ENCODE data around the gene PHLDB1. TPM values are rescaled to one million over a fixed set of nuclear protein-coding genes. Genes with fewer than 3 reads are reported as not detected.
"Not testable (repeated sequence)": the region's sequence is repeated elsewhere in the genome, so short reads cannot be mapped to it uniquely, and the experiment has no call there.

Gene PHLDB1
- total RNA-seq, result 160 and 165 TPM in 2 replicates
- long read RNA-seq, full-length matches to known transcripts, result 3 of 18 reads
- long read RNA-seq, partial matches to known transcripts, result 11 of 18 reads
- long read RNA-seq, other reads (novel, unspliced or antisense), result 4 of 18 reads

DNA sequence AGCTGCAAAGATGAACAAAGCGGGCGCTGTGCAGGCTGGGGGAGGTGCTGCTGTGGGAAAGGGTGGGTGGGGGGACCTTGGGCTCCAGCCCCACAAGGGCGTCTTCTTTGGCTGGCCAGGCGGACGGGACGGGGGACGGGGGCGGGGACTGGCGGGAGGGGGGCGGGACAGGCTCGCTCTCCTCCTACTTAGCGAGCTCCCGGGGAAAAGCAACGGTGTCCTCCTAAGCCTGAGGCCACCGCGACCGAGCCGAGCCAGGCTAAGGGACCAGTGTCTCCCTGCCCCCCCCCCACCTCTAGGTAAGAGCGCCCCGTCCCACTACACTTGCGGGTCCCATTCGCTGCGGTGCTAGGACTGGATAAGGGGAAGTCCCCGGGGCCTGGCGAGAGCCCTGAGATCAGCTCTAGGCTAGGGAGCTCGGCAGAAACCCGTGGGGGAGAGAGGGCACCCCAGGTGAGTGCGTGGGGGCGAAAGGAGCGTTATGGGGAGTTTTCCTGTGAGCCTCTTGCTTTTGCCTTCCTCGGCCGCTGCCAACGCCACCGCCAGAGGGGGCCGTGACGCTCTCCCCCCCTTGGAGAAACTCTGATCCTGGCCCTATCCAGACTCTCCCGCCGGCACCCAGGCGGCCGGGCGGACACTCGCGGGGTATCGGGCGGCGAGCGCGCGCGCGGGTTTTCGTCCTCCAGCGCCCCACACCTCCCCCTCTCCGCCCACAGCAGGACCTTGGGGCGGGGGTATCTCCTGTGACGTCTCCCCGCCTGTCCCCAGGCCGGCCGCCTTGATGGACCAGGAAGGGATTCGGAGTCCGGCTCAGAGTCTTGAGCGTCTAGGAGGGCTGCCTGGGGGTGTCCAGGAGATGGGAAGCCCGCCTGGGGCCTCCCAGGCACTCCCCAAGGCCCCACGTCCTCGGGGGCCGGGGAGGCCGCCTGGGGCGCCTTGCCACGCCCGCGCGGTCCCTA lies at the start of gene PHLDB1:
Gene PHLDB1 (plus strand): TSS at position 215 of the 959 bp plus-strand sequence. CDS start 6,222 bp downstream, outside the sequence.
- Mint-ChIP-seq H3K9me3 (ENCODE audit: unreplicated experiment) (no peaks in the 10 kb centered on the region), H3K27me3 (ENCODE audit: unreplicated experiment) (no peaks in the 10 kb centered on the region), H3K4me3 (ENCODE audit: unreplicated experiment) (peak within 1 kb of the TSS; percentile 75), H3K4me1 (ENCODE audit: unreplicated experiment) (peaks cover 71% of the 10 kb centered on the region), H3K27ac (ENCODE audit: unreplicated experiment) (peak within 1 kb of the TSS; percentile 92), H3K36me3 (ENCODE audit: unreplicated experiment) (peaks cover 5% of the 10 kb centered on the region)
- DNase-seq (ENCODE audit: extremely low spot score, unreplicated experiment), result peak; percentile 91
- TF ChIP-seq, protein P1, sequence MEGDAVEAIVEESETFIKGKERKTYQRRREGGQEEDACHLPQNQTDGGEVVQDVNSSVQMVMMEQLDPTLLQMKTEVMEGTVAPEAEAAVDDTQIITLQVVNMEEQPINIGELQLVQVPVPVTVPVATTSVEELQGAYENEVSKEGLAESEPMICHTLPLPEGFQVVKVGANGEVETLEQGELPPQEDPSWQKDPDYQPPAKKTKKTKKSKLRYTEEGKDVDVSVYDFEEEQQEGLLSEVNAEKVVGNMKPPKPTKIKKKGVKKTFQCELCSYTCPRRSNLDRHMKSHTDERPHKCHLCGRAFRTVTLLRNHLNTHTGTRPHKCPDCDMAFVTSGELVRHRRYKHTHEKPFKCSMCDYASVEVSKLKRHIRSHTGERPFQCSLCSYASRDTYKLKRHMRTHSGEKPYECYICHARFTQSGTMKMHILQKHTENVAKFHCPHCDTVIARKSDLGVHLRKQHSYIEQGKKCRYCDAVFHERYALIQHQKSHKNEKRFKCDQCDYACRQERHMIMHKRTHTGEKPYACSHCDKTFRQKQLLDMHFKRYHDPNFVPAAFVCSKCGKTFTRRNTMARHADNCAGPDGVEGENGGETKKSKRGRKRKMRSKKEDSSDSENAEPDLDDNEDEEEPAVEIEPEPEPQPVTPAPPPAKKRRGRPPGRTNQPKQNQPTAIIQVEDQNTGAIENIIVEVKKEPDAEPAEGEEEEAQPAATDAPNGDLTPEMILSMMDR (IDR thresholded peaks at IDR 0.05), result peak; percentile 66

DNA sequence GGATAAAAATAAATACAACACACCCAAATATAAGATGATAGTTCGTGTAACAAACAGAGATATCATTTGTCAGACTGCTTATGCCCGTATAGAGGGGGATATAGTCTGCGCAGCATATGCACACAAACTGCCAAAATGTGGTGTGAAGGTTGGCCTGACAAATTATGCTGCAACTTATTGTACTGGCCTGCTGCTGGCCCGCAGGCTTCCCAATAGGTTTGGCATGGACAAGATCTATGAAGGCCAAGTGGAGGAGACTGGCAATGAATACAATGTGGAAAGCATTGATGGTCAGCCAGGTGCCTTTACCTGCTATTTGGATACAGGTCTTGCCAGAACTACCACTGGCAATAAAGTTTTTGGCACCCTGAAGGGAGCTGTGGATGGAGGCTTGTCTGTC lies 46.6 kb upstream of the PHLDB1 start:
- H3K27me3 Mint-ChIP-seq (ENCODE audit: unreplicated experiment), result no peaks in the 10 kb centered on the region
- peaks cover 15% of the 10 kb centered on the region for H3K36me3 Mint-ChIP-seq (ENCODE audit: unreplicated experiment)
- H3K9me3 Mint-ChIP-seq (ENCODE audit: unreplicated experiment), result no peaks in the 10 kb centered on the region
- no peak for DNase-seq (ENCODE audit: extremely low spot score, unreplicated experiment)
- TF ChIP-seq, protein P1 (IDR thresholded peaks at IDR 0.05), result no peak
- H3K4me3 Mint-ChIP-seq (ENCODE audit: unreplicated experiment), result no peak overlapping the region
- peaks cover 15% of the 10 kb centered on the region for H3K4me1 Mint-ChIP-seq (ENCODE audit: unreplicated experiment)
- no peak overlapping the region for H3K27ac Mint-ChIP-seq (ENCODE audit: unreplicated experiment)

DNA sequence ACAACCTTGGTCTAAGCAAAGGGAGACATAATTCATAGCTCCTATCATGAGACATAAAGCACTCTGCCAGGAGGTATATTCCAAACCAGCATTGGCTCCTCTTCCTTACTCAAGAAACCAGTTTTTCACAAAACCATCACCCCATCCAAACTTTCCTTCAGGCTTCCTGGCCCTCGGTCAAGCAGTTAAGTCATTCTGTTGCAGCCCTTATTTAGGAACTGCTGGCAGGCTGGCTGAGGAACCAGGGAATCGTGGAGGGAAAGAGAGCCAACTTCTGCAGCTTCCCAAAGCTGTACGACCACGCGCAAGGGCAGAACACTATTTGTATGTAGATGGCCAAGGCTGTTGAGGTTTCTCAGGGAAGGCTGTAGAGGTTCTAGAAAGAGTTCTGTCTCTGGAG lies 42.4 kb upstream of the PHLDB1 start:
- Mint-ChIP-seq H3K4me1 (ENCODE audit: unreplicated experiment) (peaks cover 15% of the 10 kb centered on the region), H3K4me3 (ENCODE audit: unreplicated experiment) (peak overlapping the region; percentile 62), H3K27me3 (ENCODE audit: unreplicated experiment) (no peaks in the 10 kb centered on the region), H3K27ac (ENCODE audit: unreplicated experiment) (peak overlapping the region; percentile 72), H3K36me3 (ENCODE audit: unreplicated experiment) (no peaks in the 10 kb centered on the region), H3K9me3 (ENCODE audit: unreplicated experiment) (no peaks in the 10 kb centered on the region)
- DNase-seq (ENCODE audit: extremely low spot score, unreplicated experiment), result no peak
- TF ChIP-seq, protein P1 (IDR thresholded peaks at IDR 0.05), result no peak

DNA sequence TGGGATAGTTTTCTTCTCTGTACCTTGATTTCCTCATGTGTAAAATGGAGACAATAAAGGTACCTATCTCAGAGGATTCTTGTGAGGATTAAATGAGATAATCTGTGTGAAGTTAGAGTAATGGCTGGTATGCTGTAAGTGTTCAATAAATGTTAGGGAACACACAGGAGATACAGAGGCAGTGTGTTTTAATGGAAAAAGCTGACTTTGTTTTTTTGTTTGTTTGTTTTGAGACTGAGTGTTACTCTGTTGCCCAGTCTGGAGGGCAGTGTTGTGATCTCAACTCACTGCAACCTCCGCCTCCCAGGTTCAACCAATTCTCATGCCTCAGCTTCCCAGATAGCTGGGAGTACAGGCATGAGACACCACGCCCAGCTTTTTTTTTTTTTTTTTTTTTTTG lies 37.7 kb upstream of the PHLDB1 start:
- TF ChIP-seq, protein P1 (IDR thresholded peaks at IDR 0.05), result no peak
- Mint-ChIP-seq H3K9me3 (ENCODE audit: unreplicated experiment) (no peaks in the 10 kb centered on the region), H3K27me3 (ENCODE audit: unreplicated experiment) (no peaks in the 10 kb centered on the region), H3K36me3 (ENCODE audit: unreplicated experiment) (no peaks in the 10 kb centered on the region), H3K4me3 (ENCODE audit: unreplicated experiment) (no peak overlapping the region), H3K4me1 (ENCODE audit: unreplicated experiment) (peaks cover 34% of the 10 kb centered on the region), H3K27ac (ENCODE audit: unreplicated experiment) (no peak overlapping the region)
- no peak for DNase-seq (ENCODE audit: extremely low spot score, unreplicated experiment)

DNA sequence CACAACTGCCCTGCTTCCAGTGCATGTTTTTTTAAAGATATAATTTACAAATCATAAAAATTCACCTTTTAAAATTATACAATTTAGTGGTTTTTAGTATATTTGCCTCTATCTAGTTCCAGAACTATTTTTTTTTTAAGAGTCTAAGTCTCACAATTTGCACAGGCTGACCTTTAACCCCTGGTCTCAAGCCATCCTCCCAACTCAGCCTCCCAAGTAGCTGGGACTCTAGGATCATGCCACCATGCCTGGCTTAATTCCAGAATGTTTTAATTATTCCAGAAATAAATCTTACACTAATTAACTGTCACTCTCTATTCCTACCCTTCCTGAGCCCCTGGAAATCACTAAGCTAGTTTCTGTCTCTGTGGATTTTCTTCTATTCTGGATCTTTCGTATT lies 36.6 kb upstream of the PHLDB1 start:
- Mint-ChIP-seq H3K4me3 (ENCODE audit: unreplicated experiment) (no peak overlapping the region), H3K9me3 (ENCODE audit: unreplicated experiment) (no peaks in the 10 kb centered on the region), H3K27ac (ENCODE audit: unreplicated experiment) (peak overlapping the region; percentile 50), H3K36me3 (ENCODE audit: unreplicated experiment) (no peaks in the 10 kb centered on the region), H3K27me3 (ENCODE audit: unreplicated experiment) (no peaks in the 10 kb centered on the region), H3K4me1 (ENCODE audit: unreplicated experiment) (peaks cover 36% of the 10 kb centered on the region)
- no peak for DNase-seq (ENCODE audit: extremely low spot score, unreplicated experiment)
- TF ChIP-seq, protein P1 (IDR thresholded peaks at IDR 0.05), result no peak

DNA sequence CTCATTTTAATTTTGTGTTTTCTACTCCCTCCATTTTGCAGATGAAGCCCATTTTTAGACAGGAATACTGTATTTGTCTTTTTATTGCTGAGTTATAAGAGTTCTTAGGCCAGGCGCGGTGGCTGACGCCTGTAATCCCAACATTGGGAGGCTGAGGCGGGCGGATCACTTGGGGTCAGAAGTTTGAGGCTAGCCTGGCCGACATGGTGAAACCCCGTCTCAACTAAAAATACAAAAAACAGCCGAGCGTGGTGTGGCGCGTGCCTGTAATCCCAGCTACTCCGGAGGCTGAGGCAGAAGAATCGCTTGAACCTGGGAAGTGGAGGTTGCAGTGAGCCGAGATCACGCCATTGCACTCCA lies 35.7 kb upstream of the PHLDB1 start:
- H3K9me3 Mint-ChIP-seq (ENCODE audit: unreplicated experiment); H3K36me3 Mint-ChIP-seq (ENCODE audit: unreplicated experiment); DNase-seq (ENCODE audit: extremely low spot score, unreplicated experiment); H3K27me3 Mint-ChIP-seq (ENCODE audit: unreplicated experiment): not testable (repeated sequence)
- H3K27ac Mint-ChIP-seq (ENCODE audit: unreplicated experiment), result peak overlapping the region; percentile 96
- H3K4me3 Mint-ChIP-seq (ENCODE audit: unreplicated experiment), result peak overlapping the region; percentile 91
- H3K4me1 Mint-ChIP-seq (ENCODE audit: unreplicated experiment), result peaks cover 43% of the 10 kb centered on the region
